SIG-M5 treated with dmso at 0.1 percent for 504 hours (cell line): ENCODE data around the gene COL27A1.

Experiments used
- DNase-seq: peaks from one replicate; lab custom pipeline; 2025; ENCODE audit not compliant: unreplicated experiment; lab: John Stamatoyannopoulos, UW

Gene COL27A1

DNA sequence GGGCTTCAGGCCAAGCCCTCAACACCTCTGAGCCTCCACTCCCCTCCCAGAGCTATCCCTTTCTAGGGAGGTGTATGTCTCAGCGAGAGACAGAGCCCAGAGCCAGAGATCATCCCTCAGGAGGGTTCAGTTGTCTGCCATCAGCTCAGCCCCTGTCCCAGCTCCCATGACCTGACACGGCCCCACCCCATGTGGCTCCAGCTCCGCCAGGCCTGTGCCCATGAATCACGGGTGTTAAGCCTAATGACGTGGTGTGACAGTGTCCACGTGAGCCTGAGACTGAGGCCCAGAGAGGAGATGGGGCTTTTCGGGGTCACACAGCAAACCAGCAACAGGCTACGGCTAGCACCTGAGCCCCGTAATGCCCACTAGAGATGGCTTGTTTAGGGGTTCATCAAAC lies 106.7 kb downstream of the COL27A1 start:
- no peak for DNase-seq

DNA sequence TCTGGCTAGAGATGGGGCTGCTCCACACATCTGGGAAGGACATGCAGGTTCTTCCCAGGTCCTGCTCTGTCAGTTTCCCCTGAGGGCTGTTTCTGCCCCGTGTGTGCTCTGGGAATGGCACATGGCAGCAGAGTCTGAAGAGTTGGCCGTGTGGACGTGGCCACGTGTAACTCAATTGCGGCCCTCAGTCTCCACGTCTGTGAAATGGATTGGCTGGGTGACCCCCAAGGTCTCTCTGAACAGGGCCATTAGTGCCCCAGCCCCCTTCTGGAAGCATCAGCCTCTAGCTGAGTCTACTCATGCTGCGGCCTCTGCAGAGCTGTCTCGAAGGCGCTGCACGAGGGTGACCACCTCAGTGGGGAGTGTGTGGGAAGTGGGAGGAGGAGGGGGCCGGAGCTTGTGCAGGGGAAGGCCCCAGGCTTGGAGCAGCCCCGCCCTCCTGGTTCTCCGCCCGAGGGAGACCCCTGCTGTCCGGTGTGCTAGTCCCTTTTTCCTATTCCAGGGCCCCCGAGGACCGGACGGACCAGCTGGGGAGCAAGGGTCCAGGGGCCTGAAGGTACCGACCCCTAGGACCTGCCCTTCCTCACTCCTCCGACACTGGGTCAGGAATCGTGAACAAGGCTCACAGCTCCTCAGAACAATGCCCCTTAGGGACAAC lies 108.6 kb downstream of the COL27A1 start:
- no peak for DNase-seq

DNA sequence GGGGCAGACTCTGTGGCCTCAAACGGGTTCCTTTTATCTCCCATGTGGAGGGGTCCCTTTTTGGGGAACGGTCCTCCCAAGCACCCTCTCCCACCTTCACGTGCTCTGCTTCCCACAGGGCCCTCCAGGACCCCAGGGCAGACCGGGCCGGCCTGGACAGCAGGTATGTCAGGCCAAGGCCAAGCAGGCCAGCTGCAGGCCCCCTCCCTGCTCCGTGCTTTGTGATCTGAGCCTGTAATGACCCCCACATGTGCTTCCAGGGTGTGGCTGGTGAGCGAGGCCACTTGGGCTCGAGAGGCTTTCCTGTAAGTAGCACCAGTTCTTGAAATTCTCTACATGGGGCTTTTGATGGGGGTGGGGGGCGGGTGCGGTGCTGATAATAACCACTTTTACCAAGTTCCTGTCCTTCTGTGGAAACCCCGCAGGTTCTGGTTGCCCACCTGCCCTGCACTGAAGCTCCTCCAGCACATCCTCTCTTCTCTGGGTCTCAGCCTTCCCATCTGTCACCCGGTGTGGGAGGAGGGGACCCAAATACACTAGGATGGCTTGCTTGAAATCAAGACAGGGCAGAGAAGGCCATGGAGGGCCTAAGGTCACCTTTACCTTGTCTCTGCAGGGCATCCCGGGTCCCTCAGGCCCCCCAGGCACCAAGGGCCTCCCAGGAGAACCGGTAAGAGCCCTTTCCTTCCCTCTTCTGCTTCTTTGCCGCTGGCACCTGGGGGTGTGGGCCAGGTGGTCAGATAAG lies 109.6 kb downstream of the COL27A1 start:
- DNase-seq, result no peak

DNA sequence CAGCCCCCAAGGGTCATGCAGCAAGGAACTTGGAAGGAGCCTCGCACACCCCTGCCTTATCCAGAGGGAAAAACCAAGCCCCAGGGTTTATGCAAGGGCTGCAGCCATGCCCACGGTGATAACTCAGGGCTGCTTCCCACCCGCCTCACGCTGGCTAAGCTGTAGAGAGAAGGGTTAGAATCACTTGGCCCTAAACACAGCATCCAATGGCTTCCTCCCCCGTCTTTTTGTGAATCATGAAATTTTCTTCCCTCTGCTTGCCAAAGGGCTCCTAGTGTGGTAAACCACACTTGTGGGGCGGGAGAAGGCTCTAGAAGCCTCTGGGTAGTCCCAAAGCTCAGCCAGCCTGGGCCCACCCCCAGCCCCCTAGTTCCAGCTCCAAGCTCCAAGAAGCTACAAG lies 111.6 kb downstream of the COL27A1 start:
- DNase-seq, result no peak

DNA sequence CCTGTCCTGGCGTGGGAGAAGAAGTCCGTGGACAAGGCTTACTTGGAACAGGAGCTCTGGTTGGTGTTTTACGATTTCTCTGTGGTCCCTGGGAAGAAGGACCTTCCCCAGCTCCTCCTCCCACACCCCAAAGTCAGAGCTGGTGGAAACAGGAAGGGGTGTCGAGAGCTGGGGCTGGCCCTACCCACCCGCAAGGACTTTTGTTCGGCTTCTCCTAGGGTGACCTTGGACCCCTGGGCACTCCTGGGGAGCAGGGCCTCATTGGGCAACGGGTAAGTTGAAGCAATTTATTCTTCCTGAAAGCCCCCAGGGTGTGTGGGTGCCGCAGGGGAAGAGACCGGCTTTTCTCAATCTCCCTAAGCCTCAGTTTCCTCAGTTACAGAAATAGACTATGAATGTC lies 113.7 kb downstream of the COL27A1 start:
- no peak for DNase-seq

DNA sequence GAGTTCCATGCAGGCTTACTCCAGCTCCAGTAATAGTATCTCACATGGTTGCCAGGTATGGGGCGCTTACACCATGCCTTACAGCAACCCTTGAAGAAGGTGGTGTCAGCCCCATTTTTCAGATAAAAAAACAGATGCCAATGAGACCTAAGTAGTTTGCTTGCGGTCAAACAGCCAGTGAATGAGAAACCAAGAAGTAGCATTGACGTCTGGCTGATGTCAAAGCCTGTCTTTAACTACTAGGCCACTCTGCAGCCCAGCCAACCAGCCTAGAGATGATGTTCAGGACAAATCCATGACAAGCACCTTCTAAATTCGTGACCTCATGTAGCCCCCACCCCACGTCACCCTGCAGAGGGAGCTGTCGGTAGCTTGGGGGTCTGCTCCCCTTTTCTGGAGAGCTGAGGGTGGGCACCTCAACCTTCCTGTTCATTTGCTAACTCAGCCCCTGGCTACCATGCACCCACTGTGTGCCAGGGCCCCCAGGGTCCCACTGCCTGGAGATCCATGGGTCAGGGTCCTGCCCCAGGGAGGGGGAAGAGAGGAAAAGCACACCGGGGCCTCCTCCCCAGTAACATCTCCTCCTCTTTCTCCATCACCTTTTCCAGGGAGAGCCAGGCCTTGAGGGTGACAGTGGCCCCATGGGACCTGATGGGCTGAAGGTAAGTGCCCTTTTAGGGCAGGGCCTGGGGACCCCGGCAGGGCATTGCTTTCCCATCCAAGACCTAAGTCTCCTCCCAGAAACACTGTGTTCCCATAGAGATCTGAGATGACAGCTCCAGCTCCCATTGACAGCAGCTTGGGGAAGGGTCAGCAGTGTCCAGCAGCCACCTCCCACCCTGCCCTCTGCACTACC lies 115.0 kb downstream of the COL27A1 start:
- no peak for DNase-seq

DNA sequence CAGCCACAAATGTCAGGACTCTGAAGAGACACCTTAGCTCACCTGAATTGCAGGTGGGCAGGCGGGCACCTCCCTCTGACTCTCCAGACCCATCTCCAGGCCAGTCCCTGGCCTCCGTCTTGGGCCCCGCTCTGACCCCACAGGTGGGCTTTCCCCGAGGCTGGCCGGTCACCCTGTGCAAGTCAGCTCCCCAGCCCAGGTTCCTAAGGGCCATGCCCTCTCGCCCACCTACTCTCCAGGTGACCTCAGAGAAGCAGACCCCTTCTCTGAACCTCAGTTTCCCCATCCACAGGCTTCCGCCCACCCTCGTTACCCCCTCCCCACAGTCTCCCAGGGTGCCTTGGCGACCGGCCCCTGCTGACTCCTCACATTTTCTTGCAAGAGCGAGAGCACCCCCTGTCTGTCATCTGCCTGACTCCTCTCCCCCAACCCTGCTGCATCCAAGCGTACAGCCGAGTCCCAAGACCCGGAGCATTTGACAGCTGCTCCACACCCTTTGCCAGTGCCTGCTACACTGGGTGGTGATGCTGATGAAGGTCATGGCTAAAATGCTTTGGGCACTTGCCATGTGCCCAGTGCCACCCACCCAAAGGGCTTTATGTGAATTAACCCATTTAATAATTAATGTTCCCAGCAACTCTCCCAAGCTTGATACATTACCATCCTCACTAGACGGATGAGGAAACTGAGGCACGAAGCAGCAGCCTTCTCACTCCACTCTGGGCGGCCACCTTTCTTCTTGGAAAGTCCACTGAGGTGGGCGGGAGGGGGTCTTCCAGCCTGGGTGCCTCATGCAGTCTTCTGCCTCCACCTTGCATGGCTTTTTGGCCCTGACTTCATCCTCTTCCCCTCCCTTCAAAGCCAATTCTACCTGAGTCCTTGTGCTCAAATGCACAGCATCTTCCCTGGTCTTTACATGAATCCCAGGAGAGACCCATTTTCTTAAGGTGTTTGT lies 116.5 kb downstream of the COL27A1 start:
- DNase-seq, result peak; percentile 4

DNA sequence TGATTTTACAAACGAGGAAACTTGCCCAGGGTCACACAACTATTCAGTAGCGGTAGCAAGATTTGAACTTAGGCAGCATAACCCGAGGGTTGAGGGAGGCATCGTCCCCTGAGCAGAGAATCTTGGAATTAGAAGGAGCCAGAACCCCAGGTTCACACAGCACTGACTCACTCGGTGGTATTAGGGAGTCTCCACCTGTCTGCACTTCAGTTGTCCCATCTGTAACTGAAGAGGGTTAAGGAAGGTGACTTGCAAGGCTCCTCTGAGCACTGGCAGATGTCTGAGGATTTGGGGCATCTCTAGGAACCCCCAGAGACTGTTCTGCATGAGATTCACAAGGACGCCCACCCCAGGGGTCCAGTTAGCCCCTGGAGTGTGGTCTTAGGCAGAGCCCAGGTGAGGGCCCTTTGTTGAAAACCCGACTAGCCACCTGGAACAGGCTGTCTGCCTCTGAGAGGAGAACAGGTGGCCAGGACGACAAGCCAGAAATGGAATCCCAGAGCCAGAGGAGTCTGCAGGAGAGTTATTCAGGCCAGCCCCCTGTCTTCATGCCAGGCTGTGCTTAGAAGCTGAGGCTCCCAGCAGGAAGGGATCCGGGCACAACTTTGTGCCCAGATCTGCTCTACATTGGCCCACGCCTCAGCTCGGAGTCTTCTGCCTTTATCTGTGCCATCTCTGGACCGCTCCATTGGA lies 117.5 kb downstream of the COL27A1 start:
- DNase-seq, result no peak

DNA sequence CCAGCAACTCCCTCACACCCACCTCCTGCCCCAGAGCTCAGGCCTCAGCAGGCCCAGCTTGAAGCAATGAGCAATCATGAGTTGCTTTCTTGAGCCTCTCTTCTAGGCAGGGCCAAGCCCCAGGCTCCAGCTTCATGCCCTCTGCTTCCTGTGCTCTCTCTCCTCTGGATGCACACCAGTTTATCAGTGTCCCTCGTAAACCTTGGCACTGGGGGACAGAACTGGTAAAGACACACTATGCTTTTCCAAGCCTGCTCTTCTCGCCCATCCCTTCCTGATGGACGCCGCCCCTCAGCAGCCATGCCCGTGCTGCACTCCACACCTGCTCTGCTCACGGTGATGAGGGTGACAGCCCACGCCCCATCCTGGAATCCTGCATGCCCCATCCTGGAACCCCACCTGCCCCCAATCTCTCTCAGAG lies 118.1 kb downstream of the COL27A1 start:
- DNase-seq, result no peak

DNA sequence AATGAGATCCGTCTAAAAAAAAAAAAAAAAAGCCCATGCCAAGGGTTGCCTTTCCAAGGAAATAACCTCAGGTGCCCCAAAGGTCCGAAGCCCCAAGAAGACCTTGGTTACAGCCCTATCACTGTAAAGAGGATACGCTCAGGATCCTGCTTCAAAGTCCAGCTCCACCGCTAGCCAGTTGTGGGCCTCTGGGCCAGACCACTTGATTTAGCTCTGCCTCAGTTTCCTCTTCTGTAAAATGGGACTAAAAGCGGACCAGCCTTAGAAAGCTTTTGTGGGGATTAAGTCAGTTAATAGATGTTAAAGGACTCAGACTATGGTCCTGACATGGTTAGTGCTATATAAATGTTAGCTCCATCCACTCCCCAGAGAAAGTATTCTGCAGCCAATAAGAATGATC lies 118.9 kb downstream of the COL27A1 start:
- DNase-seq, result no peak

DNA sequence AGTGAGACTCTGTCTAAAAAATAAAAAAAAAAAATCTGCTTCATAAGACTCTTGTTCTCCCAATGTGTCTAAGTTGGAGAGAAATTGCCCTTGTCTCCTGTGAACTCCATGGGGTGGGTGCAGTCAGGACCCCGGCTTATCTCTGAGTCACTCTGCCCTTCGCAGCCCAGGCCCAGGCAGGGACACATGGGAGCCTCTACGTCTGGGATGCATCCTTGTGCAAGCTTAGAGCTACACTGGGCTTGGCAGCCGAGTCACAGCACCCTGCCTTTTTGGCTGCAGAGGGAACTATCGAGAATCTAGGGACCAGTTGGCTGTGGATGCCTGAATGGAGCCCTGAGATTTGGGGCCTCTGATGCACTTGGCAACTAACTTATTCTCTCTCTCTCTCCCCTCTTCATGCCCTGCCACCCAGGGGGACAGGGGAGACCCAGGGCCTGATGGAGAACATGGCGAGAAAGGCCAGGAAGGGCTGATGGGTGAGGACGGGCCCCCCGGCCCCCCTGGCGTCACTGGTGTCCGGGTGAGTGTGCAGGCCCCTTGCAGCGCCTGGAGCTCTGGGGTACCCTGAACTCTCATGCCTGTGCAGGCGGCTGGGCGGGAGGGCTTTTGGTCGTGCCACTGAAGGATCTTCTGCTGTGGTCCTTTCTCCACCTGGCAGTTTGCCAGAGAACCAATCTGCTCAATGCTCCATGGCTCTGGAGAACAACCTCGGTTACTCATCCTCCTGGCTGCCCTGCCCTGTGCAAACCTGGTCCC lies 120.1 kb downstream of the COL27A1 start:
- no peak for DNase-seq

DNA sequence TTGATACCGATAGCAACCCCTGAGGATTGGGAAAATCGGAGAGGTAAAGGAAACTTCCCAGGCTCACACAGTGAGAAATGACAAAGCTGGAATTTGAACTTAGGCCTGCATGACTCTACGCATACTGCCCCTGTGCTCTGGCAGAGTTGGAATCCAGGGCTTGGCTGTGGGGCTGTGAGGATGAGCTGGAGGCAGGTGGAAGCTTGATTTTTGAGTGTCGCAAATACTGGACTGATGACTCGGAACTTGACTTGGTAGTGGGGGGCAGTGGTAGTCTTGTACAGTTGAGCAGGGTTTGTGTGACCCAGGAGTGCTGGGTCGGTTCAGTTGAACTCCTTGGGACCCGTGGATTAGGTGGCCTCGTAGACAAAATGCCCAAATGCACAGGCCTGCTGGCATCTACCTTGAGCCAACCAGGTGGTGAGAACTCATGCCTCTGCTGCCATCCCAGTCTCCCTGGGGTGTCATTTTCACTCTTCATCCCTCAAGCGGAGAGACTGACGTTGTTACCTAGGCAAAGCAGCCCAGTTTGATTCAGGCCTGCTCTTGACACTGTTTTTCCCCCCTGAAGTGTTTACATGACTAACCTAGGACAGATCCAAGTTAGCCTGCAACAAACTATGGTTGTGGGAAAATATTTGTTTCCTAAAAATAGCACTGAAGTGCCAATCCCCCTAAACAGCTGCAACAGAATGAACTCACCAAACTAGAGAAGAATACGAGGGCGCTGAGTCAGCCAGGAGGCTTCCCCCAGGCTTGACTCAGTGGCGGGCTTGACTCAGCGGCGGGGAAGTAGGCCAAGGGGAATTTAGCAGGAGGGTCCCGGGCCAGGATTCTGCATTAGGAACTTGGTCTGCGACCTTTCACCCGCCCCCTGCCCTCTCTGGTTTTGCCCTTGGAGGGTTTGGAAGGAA lies 121.8 kb downstream of the COL27A1 start:
- no peak for DNase-seq

DNA sequence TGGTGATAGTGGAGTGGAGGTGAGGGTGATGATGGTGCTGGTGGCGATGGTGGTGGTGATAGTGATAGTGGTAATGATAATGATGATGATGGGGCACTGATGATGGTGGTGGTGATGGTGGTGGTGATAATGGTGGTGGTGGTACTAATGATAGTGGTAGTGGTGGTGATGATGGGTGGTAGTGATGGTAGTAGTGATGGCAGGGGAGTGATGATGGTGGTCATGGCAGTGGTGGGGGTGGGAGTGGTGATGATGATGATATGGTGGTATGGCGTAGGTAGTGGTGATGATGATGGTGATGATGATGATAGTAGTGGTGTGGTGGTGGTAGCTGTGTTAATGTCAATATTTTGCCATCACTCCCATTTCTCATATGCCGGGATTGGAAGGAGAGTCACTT lies 123.0 kb downstream of the COL27A1 start:
- no peak for DNase-seq

DNA sequence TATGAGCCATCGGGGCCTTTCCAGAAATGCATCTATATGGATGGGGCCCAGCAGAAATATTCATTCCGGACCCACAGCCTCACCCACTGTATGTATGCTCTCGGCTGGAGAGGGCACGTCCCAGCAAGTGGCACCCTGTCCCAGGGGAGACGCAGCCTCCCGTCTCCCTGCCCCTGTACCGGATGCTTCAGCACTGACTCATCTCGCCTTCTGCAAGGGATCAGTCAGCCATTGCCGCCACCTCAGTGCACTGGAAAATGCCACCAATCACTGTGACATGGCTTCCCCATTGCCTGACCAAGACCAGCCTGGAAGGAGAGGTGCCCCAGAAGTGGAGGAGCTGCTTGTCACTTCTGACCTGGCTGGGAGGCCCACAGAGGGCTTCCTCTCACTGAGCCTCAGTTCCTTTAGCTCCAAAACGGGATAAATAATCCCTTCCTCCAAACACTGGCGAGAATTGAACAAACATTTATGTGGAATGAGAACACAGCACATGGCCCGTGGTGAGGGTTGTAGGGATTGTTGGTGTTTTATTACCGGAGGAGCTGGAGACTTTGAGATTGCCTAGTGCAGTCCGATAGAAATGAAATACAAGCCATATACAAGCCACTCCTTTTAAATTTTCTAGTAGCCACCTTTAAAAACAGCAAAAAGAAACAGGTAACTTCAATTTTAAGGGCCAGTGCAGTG lies 123.7 kb downstream of the COL27A1 start:
- no peak for DNase-seq

DNA sequence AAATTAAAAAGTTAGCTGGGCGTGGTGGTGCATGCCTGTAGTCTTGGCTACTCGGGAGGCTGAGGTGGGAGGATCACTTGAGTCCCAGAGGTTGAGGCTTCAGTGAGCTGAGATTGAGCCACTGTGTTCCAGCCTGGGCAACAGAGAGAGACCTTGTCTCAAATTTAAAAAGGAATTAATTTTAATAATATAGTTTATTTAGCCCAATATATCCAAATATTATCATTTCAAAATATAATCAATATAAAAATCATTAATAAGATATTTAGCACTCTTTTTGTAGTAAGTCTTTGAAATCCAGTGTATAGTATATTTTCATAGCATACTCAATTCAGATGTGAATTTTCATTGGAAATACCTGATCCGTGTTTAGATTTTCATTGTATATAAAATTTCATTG lies 124.4 kb downstream of the COL27A1 start:
- DNase-seq, result no peak

DNA sequence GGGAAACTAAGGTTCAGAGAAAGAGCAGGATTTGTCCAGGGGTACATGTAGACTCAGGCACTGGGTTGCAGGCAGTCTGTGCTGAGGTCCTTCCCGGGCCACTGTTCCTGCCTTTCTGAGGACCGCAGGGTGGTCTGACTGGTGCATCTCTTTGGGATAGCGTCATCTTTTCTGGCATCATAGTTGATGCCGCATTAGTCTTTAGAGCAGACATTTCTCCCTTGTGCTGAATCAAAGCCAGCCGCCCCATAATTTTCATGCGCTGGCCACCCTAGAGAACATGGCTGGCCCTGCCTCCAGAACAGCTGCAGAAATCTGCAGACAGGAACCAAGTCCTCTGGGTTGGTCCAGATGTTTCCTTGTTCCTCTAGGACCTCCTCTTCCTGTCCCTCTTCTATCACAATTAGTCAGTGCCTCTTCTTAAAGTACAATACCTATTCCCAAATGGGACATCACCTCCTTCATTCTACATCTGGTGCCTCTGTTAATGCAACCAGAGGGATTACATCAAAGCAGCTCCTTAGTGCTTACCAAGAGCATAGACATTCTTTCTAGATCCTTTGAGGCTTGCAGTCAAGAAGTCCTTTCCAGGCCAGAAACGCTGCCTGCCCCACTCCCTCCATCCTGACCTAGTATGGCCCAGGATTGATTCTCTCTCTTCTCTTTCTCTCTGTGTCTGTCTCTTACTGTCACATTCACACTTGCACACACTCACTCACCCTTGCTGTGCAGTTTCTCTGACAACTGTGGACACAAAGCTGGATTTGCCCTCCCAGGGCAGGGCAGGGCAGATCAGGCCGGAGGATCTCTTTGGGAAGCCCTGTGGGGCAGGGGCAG lies 125.5 kb downstream of the COL27A1 start:
- no peak for DNase-seq
